MCF 10A (cell line): Measurements from ENCODE around the gene ACTL7A. TPM values are rescaled to one million over a fixed set of nuclear protein-coding genes. Genes with fewer than 3 reads are reported as not detected.

Experiments
- BruUV-seq: library from RNA; stranded (reverse); fragments of 400-500 nt; replicated peaks from 2 replicates; lab custom pipeline; 2021; lab: Mats Ljungman, UMichigan
- CTCF ChIA-PET: fragments of 300-600 bp; sonication (Branson Sonifier 250); formaldehyde crosslinking; extraction: SDS; loops from one replicate; lab custom pipeline; 2021; ENCODE audit warnings: antibody characterized with exemption, inconsistent platforms; lab: Yijun Ruan, JAX
- POLR2A ChIA-PET: fragments of 300-600, 350-650 bp; sonication (Branson Sonifier 250); formaldehyde crosslinking; extraction: SDS; loops from one replicate; lab custom pipeline; 2020; ENCODE audit warnings: antibody characterized with exemption, inconsistent platforms; lab: Yijun Ruan, JAX
- DNase-seq: peaks from one replicate; pipeline ENCODE4 v3.0.0-alpha.2; 2018; ENCODE audit not compliant: unreplicated experiment
- H3K27ac Mint-ChIP-seq: one replicate; pipeline ENCODE4 v1.8.0; 2022; ENCODE audit warnings: mild to moderate bottlenecking, low read depth, mixed read lengths; ENCODE audit not compliant: unreplicated experiment
- H3K27me3 Mint-ChIP-seq: one replicate; pipeline ENCODE4 v1.8.0; 2022; ENCODE audit warnings: mixed read lengths; ENCODE audit not compliant: insufficient read depth, unreplicated experiment
- H3K36me3 Mint-ChIP-seq: one replicate; pipeline ENCODE4 v1.8.0; 2022; ENCODE audit warnings: mild to moderate bottlenecking, moderate library complexity, mixed read lengths; ENCODE audit not compliant: insufficient read depth, unreplicated experiment
- H3K4me1 Mint-ChIP-seq: one replicate; pipeline ENCODE4 v1.8.0; 2022; ENCODE audit warnings: mixed read lengths; ENCODE audit not compliant: insufficient read depth, unreplicated experiment
- H3K4me3 Mint-ChIP-seq: one replicate; pipeline ENCODE4 v1.8.0; 2022; ENCODE audit warnings: mild to moderate bottlenecking, moderate library complexity, mixed read lengths; ENCODE audit not compliant: unreplicated experiment
- H3K9me3 Mint-ChIP-seq: one replicate; pipeline ENCODE4 v1.8.0; 2022; ENCODE audit warnings: mixed read lengths; ENCODE audit not compliant: unreplicated experiment
- CTCF ChIP-seq: fragments of 200-600 bp; IDR thresholded peaks from one replicate; pipeline ENCODE4 v1.8.0; 2022; ENCODE audit warnings: antibody characterized with exemption, mild to moderate bottlenecking; ENCODE audit not compliant: unreplicated experiment
- intact Hi-C: fragments of 100-400 bp; cut with micrococcal nuclease; formaldehyde crosslinking; loops from 2 replicates; pipeline ENCODE4 v1.14.1; 2022
- total RNA-seq: library from RNA; stranded (reverse); gene quantifications from 2 replicates; pipeline ENCODE4 v1.2.3, GENCODE V29; 2022

Gene ACTL7A
- total RNA-seq, 1 experiment from 2014 or later: not detected

GRCh38 chr9:108911820-108912219 is 49.8 kb downstream of the ACTL7A start:
- ChIA-PET POLR2A (interaction anchor here (0.6 kb wide), 1 partner anchor 38 kb away, joined by 3 read pairs; no protein-coding TSS in a partner anchor), CTCF (interaction anchor here (1.2 kb wide), 1 partner anchor 20 kb away, joined by 5 read pairs; no protein-coding TSS in a partner anchor)
- no peak for DNase-seq
- no peaks in the 10 kb centered on the region for H3K27me3 Mint-ChIP-seq
- peaks cover 81% of the 10 kb centered on the region for H3K36me3 Mint-ChIP-seq
- no peak overlapping the region for H3K4me3 Mint-ChIP-seq
- intact Hi-C loops: no loop called here
- no peaks in the 10 kb centered on the region for H3K9me3 Mint-ChIP-seq
- no peaks in the 10 kb centered on the region for H3K4me1 Mint-ChIP-seq
- no TSS peak for BruUV-seq
- TF ChIP-seq CTCF: no peak
- no peak overlapping the region for H3K27ac Mint-ChIP-seq

Other genes starting within 250 kb of the ACTL7A start
- not detected in 2 replicates for gene ACTL7B, start 6.3 kb upstream of the ACTL7A start, total RNA-seq
- gene ELP1, start 71.9 kb downstream of the ACTL7A start, total RNA-seq: 36.9 and 39.6 TPM in 2 replicates
- 39.4 and 45.5 TPM in 2 replicates for gene ABITRAM, start 72.1 kb downstream of the ACTL7A start, total RNA-seq
- gene CTNNAL1, start 151.2 kb downstream of the ACTL7A start, total RNA-seq: 48.6 and 85.6 TPM in 2 replicates